ENCODE measurements around the gene RHOD.

RHOD gene

GRCh38 chr11:67116758-67117105, 60.1 kb downstream of the RHOD start:
- H3K36me3 ChIP-seq (ENCODE audit: insufficient read depth, low read length) = no peaks in the 10 kb centered on the region
- H3K4me1 ChIP-seq (ENCODE audit: control insufficient read depth, insufficient read depth, low read length, unreplicated experiment) = peaks cover under 1% of the 10 kb centered on the region
- H3K27ac ChIP-seq (ENCODE audit: low read depth, low read length) = no peak overlapping the region
- H3K4me3 ChIP-seq (ENCODE audit: low read depth, low read length) = no peak overlapping the region
- H3K27me3 ChIP-seq (ENCODE audit: insufficient read depth, low read length) = no peaks in the 10 kb centered on the region
- H2AFZ ChIP-seq (ENCODE audit: low read length, unreplicated experiment) = no peak overlapping the region
- H3K79me2 ChIP-seq (ENCODE audit: control insufficient read depth, insufficient read depth, low read length, unreplicated experiment) = peaks cover 26% of the 10 kb centered on the region

DNA sequence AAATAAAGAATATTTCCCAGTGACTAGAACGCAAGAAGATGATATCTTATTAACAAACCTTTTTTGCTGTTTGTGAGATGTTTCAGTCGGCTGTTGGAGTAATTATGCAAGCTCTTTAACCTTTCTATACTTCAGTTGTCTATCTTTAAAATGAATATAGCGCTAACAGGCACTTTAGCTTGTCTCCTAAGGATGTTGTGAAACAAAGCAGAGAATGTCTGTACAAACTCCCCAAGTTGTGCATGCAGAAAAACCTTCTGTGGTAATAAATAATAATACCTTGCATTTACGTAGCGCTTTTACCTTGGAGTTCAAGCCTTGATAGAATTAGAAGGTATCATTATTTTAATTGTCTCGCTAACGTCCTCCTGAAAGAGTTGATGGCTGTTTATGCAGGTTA, 60.5 kb downstream of the RHOD start:
- no peaks in the 10 kb centered on the region for H3K36me3 ChIP-seq (ENCODE audit: insufficient read depth, low read length)
- H3K27ac ChIP-seq (ENCODE audit: low read depth, low read length) = no peak overlapping the region
- H3K4me3 ChIP-seq (ENCODE audit: low read depth, low read length) = no peak overlapping the region
- no peak overlapping the region for H2AFZ ChIP-seq (ENCODE audit: low read length, unreplicated experiment)
- H3K27me3 ChIP-seq (ENCODE audit: insufficient read depth, low read length) = no peaks in the 10 kb centered on the region
- no peaks in the 10 kb centered on the region for H3K4me1 ChIP-seq (ENCODE audit: control insufficient read depth, insufficient read depth, low read length, unreplicated experiment)
- peaks cover 30% of the 10 kb centered on the region for H3K79me2 ChIP-seq (ENCODE audit: control insufficient read depth, insufficient read depth, low read length, unreplicated experiment)

DNA sequence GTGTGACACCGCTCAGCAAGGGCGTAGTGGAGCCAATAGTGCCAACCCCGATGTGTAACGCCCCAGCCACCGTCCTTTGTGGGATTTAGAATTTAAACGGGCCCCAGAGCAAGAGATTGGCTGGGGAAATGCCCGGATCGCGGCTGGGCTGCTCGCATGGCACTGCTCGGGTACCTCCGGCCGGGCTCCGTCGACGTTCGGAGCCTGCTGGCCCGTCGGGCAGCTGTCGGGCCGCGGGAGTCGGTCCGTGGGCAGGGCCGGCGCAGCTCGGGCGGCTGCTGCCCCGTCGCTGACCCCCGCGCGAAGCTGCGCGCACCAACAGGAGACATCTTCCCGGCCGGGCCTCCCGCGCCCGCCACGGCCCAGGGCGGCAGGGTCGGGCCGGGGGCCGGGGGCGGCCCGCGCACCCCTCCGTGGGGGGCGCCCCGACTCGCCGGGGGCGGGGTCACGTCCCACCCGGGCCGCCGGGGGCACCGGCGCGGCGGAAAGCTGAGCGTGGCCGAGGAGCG, 61.1 kb downstream of the RHOD start:
- Histone ChIP-seq H3K27me3 (ENCODE audit: insufficient read depth, low read length) (no peaks in the 10 kb centered on the region), H3K79me2 (ENCODE audit: control insufficient read depth, insufficient read depth, low read length, unreplicated experiment) (peaks cover 35% of the 10 kb centered on the region), H3K36me3 (ENCODE audit: insufficient read depth, low read length) (no peaks in the 10 kb centered on the region), H3K4me3 (ENCODE audit: low read depth, low read length) (0 out of 2 replicates have a peak overlapping the region, but pooled peaks have one; percentile 72), H3K27ac (ENCODE audit: low read depth, low read length) (no peak overlapping the region), H2AFZ (ENCODE audit: low read length, unreplicated experiment) (peak overlapping the region; percentile 95), H3K4me1 (ENCODE audit: control insufficient read depth, insufficient read depth, low read length, unreplicated experiment) (no peaks in the 10 kb centered on the region)

GRCh38 chr11:67118181-67118766, 61.6 kb downstream of the RHOD start:
- H3K4me3 ChIP-seq (ENCODE audit: low read depth, low read length) = peak overlapping the region; percentile 72
- no peaks in the 10 kb centered on the region for H3K27me3 ChIP-seq (ENCODE audit: insufficient read depth, low read length)
- H2AFZ ChIP-seq (ENCODE audit: low read length, unreplicated experiment) = peak overlapping the region; percentile 95
- H3K36me3 ChIP-seq (ENCODE audit: insufficient read depth, low read length) = no peaks in the 10 kb centered on the region
- peak overlapping the region; percentile 68; the same call in 1 of the 2 replicates for H3K27ac ChIP-seq (ENCODE audit: low read depth, low read length)
- H3K4me1 ChIP-seq (ENCODE audit: control insufficient read depth, insufficient read depth, low read length, unreplicated experiment) = no peaks in the 10 kb centered on the region
- H3K79me2 ChIP-seq (ENCODE audit: control insufficient read depth, insufficient read depth, low read length, unreplicated experiment) = peaks cover 41% of the 10 kb centered on the region

DNA sequence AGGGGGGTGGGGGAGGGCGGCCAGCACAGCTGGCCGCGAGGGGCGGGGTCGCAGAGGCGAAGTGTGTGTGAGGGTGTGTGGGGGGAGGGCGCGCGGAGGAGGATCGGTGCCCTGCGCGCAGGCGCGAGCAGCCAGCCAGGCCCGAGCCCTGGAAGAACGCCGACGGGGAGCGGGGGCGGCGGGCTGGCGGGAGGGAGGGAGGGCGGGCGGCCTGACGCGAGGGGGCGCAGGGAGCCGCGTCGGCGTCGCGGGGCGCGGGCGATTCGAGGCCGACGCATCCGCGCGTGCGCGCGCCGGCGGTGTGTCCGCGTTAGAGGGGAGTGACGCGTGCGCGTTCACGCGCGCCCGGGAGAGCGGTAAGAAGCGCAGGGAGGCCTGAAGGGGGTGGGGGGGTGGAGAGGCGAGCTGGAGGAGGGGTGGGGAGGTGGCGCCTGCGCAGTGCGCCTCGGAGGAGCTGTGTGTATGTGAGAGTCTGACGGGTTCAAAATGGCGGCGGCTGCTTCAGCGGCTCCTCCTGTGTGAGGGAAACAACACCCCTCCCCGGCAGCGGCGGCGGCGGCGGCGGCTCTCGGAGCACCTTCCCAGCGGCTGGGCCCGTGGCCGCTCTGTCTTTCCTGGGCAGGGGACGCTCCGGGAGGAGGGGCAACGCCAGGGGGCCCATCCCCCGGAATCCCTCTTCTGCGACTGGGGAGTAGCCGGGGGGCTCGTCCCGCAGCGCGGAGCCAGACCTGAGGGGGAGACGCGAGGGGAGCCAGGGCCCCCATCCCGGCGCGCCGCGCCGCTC, 62.3 kb downstream of the RHOD start, which contains the start of gene KDM2A:
Gene KDM2A, plus strand, starts transcription at position 463 of the 784 bp plus-strand sequence. CDS start 2,054 bp downstream, outside the sequence.
- Histone ChIP-seq H3K4me3 (ENCODE audit: low read depth, low read length) (peak within 1 kb of the TSS; percentile 99), H3K27me3 (ENCODE audit: insufficient read depth, low read length) (no peaks in the 10 kb centered on the region), H3K36me3 (ENCODE audit: insufficient read depth, low read length) (no peaks in the 10 kb centered on the region), H3K4me1 (ENCODE audit: control insufficient read depth, insufficient read depth, low read length, unreplicated experiment) (no peaks in the 10 kb centered on the region), H3K79me2 (ENCODE audit: control insufficient read depth, insufficient read depth, low read length, unreplicated experiment) (peaks cover 48% of the 10 kb centered on the region), H2AFZ (ENCODE audit: low read length, unreplicated experiment) (peak within 1 kb of the TSS; percentile 95), H3K27ac (ENCODE audit: low read depth, low read length) (peak within 1 kb of the TSS; percentile 68)

DNA sequence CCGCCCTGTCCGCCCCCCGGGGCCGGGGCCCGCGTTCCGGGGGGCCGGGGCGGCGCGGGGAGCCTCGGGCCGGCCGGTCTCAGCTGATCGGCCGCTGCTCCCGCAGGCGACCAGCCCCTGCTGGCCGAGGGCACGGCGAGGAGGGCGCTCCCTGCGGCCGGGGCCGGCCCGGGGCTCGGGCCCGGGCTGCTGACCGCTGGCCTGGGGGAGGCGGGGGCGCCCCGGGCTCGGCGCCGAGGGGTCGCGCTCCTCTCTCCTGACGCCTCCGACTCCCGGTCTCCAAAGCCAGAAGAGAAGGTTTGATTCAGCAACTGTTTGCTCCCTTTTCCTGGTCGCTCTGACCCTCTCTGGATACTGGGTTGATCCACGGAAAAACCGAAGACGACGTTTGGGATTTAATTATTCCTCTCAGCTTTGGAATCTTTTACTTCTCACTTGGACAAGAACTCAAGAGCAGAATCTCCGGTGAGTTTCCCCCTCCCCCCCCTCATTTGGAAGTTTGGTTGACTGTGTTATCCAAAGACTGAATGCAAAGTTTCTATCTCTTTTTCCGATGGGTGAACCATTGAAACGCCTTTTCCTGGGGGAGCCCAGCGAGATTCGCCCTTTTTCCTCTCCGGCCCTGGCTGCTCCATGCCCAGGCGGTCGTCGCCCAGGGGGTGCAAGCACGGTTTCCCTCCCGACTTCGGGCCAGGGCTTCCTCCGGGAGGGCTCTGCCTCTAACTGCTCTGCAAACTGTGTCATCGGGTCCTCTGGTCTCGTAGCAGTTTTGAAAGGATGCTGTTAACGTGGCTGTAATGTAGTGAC, 63.1 kb downstream of the RHOD start:
- no peaks in the 10 kb centered on the region for H3K4me1 ChIP-seq (ENCODE audit: control insufficient read depth, insufficient read depth, low read length, unreplicated experiment)
- peak overlapping the region; percentile 23 for H2AFZ ChIP-seq (ENCODE audit: low read length, unreplicated experiment)
- no peaks in the 10 kb centered on the region for H3K27me3 ChIP-seq (ENCODE audit: insufficient read depth, low read length)
- peak overlapping the region; percentile 99 for H3K4me3 ChIP-seq (ENCODE audit: low read depth, low read length)
- peaks cover 48% of the 10 kb centered on the region for H3K79me2 ChIP-seq (ENCODE audit: control insufficient read depth, insufficient read depth, low read length, unreplicated experiment)
- H3K27ac ChIP-seq (ENCODE audit: low read depth, low read length) = peak overlapping the region; percentile 61; the same call in 1 of the 2 replicates
- no peaks in the 10 kb centered on the region for H3K36me3 ChIP-seq (ENCODE audit: insufficient read depth, low read length)

DNA sequence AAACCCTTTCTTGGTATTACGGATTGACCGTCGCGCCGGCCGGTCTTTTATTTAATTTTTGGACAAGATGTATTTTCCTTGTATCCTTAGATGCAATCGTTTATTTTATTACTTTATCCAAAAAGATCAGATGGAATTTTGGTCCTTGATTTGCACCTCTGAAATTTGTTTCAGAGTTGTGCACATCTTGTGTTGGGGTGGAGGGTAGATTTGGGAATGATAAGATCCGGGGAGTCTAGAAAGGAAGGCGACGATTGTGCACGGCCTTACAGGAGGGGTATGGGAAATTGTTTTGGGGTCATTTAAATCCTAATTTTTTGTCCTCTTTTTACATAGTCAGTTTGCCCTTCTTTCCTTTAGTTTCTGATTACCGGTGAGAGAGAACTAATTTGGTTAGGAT, 63.8 kb downstream of the RHOD start:
- H3K4me1 ChIP-seq (ENCODE audit: control insufficient read depth, insufficient read depth, low read length, unreplicated experiment) = no peaks in the 10 kb centered on the region
- H2AFZ ChIP-seq (ENCODE audit: low read length, unreplicated experiment) = no peak overlapping the region
- peaks cover 4% of the 10 kb centered on the region; the same call in 1 of the 2 replicates for H3K36me3 ChIP-seq (ENCODE audit: insufficient read depth, low read length)
- peak overlapping the region; percentile 9; the same call in 1 of the 2 replicates for H3K27ac ChIP-seq (ENCODE audit: low read depth, low read length)
- peak overlapping the region; percentile 99 for H3K4me3 ChIP-seq (ENCODE audit: low read depth, low read length)
- H3K27me3 ChIP-seq (ENCODE audit: insufficient read depth, low read length) = no peaks in the 10 kb centered on the region
- H3K79me2 ChIP-seq (ENCODE audit: control insufficient read depth, insufficient read depth, low read length, unreplicated experiment) = peaks cover 54% of the 10 kb centered on the region

- Histone ChIP-seq H3K4me3 (ENCODE audit: low read depth, low read length) (peak overlapping the region; percentile 99), H3K27me3 (ENCODE audit: insufficient read depth, low read length) (no peaks in the 10 kb centered on the region), H3K36me3 (ENCODE audit: insufficient read depth, low read length) (peaks cover 4% of the 10 kb centered on the region; the same call in 1 of the 2 replicates), H3K4me1 (ENCODE audit: control insufficient read depth, insufficient read depth, low read length, unreplicated experiment) (no peaks in the 10 kb centered on the region), H2AFZ (ENCODE audit: low read length, unreplicated experiment) (peak overlapping the region; percentile 1), H3K27ac (ENCODE audit: low read depth, low read length) (peak overlapping the region; percentile 9; the same call in 1 of the 2 replicates), H3K79me2 (ENCODE audit: control insufficient read depth, insufficient read depth, low read length, unreplicated experiment) (peaks cover 59% of the 10 kb centered on the region)
Measured at GRCh38 chr11:67120881-67121710, 64.4 kb downstream of the RHOD start.
